ENCODE measurements around the gene LMO1. TPM values are rescaled to one million over a fixed set of nuclear protein-coding genes. Genes with fewer than 3 reads are reported as not detected.

Gene LMO1
- total and polyA plus RNA-seq, 9 of the 15 experiments (the other 6 are each of a cell fraction or from before 2014, with no cell fraction given): not detected

DNA sequence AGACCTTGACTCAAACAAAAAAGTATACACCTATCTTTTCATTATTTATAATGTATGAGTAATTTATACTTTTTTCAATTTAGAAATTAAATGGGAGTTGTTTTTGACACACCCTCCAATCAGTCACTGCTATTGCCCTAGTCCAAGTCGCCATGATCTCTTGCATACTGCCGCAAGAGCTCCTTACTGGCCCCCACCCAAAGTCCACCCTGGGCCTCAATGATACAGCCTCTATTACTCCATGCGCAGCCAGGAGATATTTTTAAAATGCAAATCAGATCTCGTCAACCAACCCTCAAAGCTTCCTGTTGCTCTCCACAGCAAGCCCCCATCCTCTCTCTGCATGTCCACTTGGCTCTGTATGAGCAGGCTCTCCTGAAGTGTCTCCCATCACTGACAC is 12.8 kb upstream of the LMO1 start:
- FAIRE-seq (no peak), DNase-seq (ENCODE audit: extremely low read depth in 1 of 4, low spot score in 3 of 4) (no peak), ATAC-seq (no peak)
- Histone ChIP-seq H3K9me3 (replicated peaks; ENCODE audit: control insufficient read depth, insufficient read depth, low read depth, low read length) (no peaks in the 10 kb centered on the region), H4K20me1 (replicated peaks; ENCODE audit: control insufficient read depth, insufficient read depth, low read length) (no peaks in the 10 kb centered on the region), H3K27ac (ENCODE audit: extremely low read depth, low read depth, low read length) (no peak overlapping the region), H3K4me1 (replicated peaks in 1 of 2; ENCODE audit: control insufficient read depth in 2 of 2, insufficient read depth in 2 of 2, low read length in 2 of 2) (no peaks in the 10 kb centered on the region), H3K79me2 (ENCODE audit: control insufficient read depth, insufficient read depth, low read length) (no peaks in the 10 kb centered on the region), H3K4me2 (ENCODE audit: insufficient read depth, low read length) (no peak overlapping the region), H3K9me1 (ENCODE audit: control insufficient read depth, insufficient read depth, low read length) (no peaks in the 10 kb centered on the region), H2AFZ (ENCODE audit: low read depth, low read length) (no peak overlapping the region), H3K4me3 (no peak overlapping the region), H3K9ac (ENCODE audit: insufficient read depth in 1 of 2, low read depth in 2 of 2, low read length in 2 of 2) (no peak overlapping the region), H3K36me3 (ENCODE audit: control insufficient read depth, insufficient read depth, low read length) (no peaks in the 10 kb centered on the region), H3K27me3 (ENCODE audit: control insufficient read depth in 2 of 2, insufficient read depth in 2 of 2, low read length in 2 of 2) (peaks cover 0 to 3% of the 10 kb centered on the region in 2 experiments; a peak in 2 of 5 replicates)
- CTCF ChIA-PET (ENCODE audit: low intra/inter-chr PET ratio): no interaction called here
- 9% methylated on average over 4 of the region's 4 CpGs for WGBS (ENCODE audit: insufficient coverage, low coverage, missing lambda C conversion rate)
- POLR2A ChIA-PET: no interaction called here
- in situ Hi-C loops (cut with MboI): no loop called here
- intact Hi-C loops (cut with micrococcal nuclease): no loop called here
- BruUV-seq (replicated peaks): no TSS peak
- no peak for TF ChIP-seq MIER1 (IDR thresholded peaks at IDR 0.05; ENCODE audit: low read depth)

DNA sequence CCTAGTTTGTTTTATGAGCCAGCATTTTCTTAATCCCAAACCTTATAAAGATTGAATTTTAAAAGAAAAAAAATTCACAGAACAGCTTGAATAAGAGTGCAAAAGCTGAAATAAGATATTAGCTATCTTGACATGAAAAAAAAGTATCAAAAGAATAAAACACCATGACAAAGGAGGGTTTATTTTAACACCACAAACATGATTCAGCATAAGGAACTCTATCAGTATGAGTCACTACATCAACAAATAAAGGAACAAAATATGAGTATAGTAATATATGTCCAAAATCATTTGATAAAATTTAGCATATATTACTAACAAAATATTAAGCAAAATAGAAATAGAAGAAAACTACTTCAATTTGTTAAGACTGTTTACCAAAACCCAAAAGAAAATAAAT is 9.6 kb upstream of the LMO1 start:
- ATAC-seq: no peak
- Histone ChIP-seq H3K9me1 (ENCODE audit: control insufficient read depth, insufficient read depth, low read length) (no peaks in the 10 kb centered on the region), H3K9ac (ENCODE audit: insufficient read depth in 1 of 2, low read depth in 2 of 2, low read length in 2 of 2) (no peak overlapping the region), H3K79me2 (ENCODE audit: control insufficient read depth, insufficient read depth, low read length) (no peaks in the 10 kb centered on the region), H3K4me3 (no peak overlapping the region), H2AFZ (ENCODE audit: low read depth, low read length) (no peak overlapping the region), H3K4me2 (ENCODE audit: insufficient read depth, low read length) (no peak overlapping the region), H3K4me1 (replicated peaks in 1 of 2; ENCODE audit: control insufficient read depth in 2 of 2, insufficient read depth in 2 of 2, low read length in 2 of 2) (no peaks in the 10 kb centered on the region), H3K36me3 (ENCODE audit: control insufficient read depth, insufficient read depth, low read length) (no peaks in the 10 kb centered on the region), H3K27me3 (ENCODE audit: control insufficient read depth in 2 of 2, insufficient read depth in 2 of 2, low read length in 2 of 2) (peaks cover 0 to 10% of the 10 kb centered on the region in 2 experiments; a peak in 4 of 5 replicates), H3K27ac (ENCODE audit: extremely low read depth, low read depth, low read length) (no peak overlapping the region), H3K9me3 (replicated peaks; ENCODE audit: control insufficient read depth, insufficient read depth, low read depth, low read length) (no peaks in the 10 kb centered on the region), H4K20me1 (replicated peaks; ENCODE audit: control insufficient read depth, insufficient read depth, low read length) (no peaks in the 10 kb centered on the region)
- in situ Hi-C loops (cut with MboI): no loop called here
- intact Hi-C loops (cut with micrococcal nuclease): no loop called here
- BruUV-seq (replicated peaks): no TSS peak
- no peak for FAIRE-seq
- ChIA-PET POLR2A (no interaction called here), CTCF (ENCODE audit: low intra/inter-chr PET ratio) (no interaction called here)
- no peak for DNase-seq (ENCODE audit: extremely low read depth in 1 of 4, low spot score in 3 of 4)
- TF ChIP-seq RB1 (IDR thresholded peaks at IDR 0.05; ENCODE audit: low read depth) (no peak), NFIC (IDR thresholded peaks at IDR 0.05) (no peak), ILF3 (IDR thresholded peaks at IDR 0.05; ENCODE audit: borderline replicate concordance) (no peak), RBM14 (IDR thresholded peaks at IDR 0.05; ENCODE audit: borderline replicate concordance, insufficient read depth, low read depth, low read length) (no peak), FOS (IDR thresholded peaks at IDR 0.05; ENCODE audit: extremely low read depth, insufficient read length) (no peak), ZNF174 (CRISPR knock-in tag; IDR thresholded peaks at IDR 0.05) (no peak), TAF9B (IDR thresholded peaks at IDR 0.05; ENCODE audit: partially characterized antibody) (no peak), TGIF2 (CRISPR knock-in tag; IDR thresholded peaks at IDR 0.05) (no peak)
- TF ChIP-seq, protein P1, sequence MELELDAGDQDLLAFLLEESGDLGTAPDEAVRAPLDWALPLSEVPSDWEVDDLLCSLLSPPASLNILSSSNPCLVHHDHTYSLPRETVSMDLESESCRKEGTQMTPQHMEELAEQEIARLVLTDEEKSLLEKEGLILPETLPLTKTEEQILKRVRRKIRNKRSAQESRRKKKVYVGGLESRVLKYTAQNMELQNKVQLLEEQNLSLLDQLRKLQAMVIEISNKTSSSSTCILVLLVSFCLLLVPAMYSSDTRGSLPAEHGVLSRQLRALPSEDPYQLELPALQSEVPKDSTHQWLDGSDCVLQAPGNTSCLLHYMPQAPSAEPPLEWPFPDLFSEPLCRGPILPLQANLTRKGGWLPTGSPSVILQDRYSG (tag; conservative IDR thresholded peaks at IDR 0.05; ENCODE audit: low read depth): no peak
- TF ChIP-seq, protein P2, sequence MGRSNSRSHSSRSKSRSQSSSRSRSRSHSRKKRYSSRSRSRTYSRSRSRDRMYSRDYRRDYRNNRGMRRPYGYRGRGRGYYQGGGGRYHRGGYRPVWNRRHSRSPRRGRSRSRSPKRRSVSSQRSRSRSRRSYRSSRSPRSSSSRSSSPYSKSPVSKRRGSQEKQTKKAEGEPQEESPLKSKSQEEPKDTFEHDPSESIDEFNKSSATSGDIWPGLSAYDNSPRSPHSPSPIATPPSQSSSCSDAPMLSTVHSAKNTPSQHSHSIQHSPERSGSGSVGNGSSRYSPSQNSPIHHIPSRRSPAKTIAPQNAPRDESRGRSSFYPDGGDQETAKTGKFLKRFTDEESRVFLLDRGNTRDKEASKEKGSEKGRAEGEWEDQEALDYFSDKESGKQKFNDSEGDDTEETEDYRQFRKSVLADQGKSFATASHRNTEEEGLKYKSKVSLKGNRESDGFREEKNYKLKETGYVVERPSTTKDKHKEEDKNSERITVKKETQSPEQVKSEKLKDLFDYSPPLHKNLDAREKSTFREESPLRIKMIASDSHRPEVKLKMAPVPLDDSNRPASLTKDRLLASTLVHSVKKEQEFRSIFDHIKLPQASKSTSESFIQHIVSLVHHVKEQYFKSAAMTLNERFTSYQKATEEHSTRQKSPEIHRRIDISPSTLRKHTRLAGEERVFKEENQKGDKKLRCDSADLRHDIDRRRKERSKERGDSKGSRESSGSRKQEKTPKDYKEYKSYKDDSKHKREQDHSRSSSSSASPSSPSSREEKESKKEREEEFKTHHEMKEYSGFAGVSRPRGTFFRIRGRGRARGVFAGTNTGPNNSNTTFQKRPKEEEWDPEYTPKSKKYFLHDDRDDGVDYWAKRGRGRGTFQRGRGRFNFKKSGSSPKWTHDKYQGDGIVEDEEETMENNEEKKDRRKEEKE (IDR thresholded peaks at IDR 0.05; ENCODE audit: borderline replicate concordance in 1 of 2, control insufficient read depth in 1 of 2, low read depth in 2 of 2, low read length in 1 of 2): no peak
- TF ChIP-seq, protein P3, sequence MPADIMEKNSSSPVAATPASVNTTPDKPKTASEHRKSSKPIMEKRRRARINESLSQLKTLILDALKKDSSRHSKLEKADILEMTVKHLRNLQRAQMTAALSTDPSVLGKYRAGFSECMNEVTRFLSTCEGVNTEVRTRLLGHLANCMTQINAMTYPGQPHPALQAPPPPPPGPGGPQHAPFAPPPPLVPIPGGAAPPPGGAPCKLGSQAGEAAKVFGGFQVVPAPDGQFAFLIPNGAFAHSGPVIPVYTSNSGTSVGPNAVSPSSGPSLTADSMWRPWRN (IDR thresholded peaks at IDR 0.05; ENCODE audit: low read depth): no peak
